Muscle layer of colon (tissue), 2 donors: Measurements from ENCODE around the gene ARHGEF38.
"Not testable (repeated sequence)": the region's sequence is repeated elsewhere in the genome, so short reads cannot be mapped to it uniquely, and the experiment has no call there.

Source experiments
- H3K27ac ChIP-seq: one replicate; pipeline ENCODE4 v1.7.0; 2013; ENCODE audit warnings: low read depth, mild to moderate bottlenecking, low read length, moderate library complexity
- H3K27me3 ChIP-seq, 2 donors: one replicate each; pipeline ENCODE4 v1.7.0; 2013; ENCODE audit warnings: low read length in 2 of 2, mild to moderate bottlenecking in 2 of 2; ENCODE audit not compliant: insufficient read depth in 2 of 2, control insufficient read depth in 1 of 2
- H3K36me3 ChIP-seq: one replicate; pipeline ENCODE4 v1.7.0; 2013; ENCODE audit warnings: mild to moderate bottlenecking, low read length; ENCODE audit not compliant: insufficient read depth
- H3K4me1 ChIP-seq: one replicate; pipeline ENCODE4 v1.7.0; 2013; ENCODE audit warnings: mild to moderate bottlenecking, low read length; ENCODE audit not compliant: insufficient read depth
- H3K4me3 ChIP-seq, 2 donors: one replicate each; pipeline ENCODE4 v1.7.0; 2013; ENCODE audit warnings: low read length in 2 of 2, low read depth in 1 of 2, mild to moderate bottlenecking in 1 of 2, moderate library complexity in 1 of 2
- H3K9ac ChIP-seq: one replicate; pipeline ENCODE4 v1.7.0; 2013; ENCODE audit warnings: low read length
- H3K9me3 ChIP-seq: one replicate; pipeline ENCODE4 v1.7.0; 2013; ENCODE audit warnings: mild to moderate bottlenecking, low read length
- donor health status: abdominal sarcoma.
- donor health status: Adenocarcinoma of cecum.

The ARHGEF38 gene

DNA sequence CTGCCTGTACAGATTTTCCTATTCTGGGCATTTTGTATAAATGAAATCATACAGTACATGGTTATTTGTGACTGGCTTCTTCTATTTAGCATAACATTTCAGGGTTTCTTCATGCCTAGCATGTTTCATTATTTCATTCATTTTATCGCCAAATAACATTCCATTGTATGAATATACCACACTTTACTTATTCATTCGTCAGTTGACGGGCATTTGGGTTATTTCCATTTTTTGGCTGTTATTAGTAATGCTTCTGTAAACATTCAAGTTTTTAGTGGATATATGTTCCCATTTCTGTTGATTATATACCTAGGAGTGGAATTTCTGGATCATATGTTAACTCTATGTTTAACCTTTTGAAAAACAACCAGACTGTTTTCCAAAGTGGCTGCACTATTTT, 108.6 kb downstream of the ARHGEF38 start:
- H3K4me3 ChIP-seq = no peak overlapping the region
- no peaks in the 10 kb centered on the region for H3K27me3 ChIP-seq

DNA sequence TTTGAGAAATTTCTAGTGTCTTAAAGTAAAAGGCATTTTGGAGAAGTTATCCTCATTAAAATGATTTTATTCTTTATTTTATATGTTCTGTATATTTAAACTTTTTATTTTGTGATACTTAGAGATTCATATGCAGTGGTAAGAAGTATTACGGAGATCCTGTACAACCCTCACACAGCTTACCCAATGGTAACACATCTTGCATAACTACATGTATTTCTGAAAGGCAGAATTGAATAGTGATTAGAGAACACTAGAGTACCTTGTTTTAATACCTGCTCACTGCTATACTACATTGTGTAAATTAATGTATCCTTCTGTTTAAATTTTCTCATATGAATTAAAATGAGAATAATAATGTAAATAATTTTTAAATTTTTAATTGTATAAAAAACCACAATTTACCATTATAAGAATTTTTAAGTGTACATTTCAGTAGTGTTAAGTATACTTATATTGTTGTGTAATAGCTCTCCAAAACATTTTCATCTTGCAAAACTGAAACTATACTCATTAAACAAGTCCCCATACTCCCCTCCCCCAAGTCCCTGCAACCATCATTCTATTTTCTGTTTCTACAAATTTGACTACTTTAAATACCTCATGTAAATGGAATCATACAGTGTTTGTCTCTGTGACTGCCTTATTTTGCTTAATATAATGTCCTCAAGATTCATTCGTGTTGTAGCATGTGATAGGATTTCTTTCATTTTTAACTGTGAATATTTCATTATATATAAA, 110.7 kb downstream of the ARHGEF38 start:
- no peaks in the 10 kb centered on the region for H3K4me1 ChIP-seq
- H3K4me3 ChIP-seq = no peak overlapping the region
- no peaks in the 10 kb centered on the region for H3K36me3 ChIP-seq
- no peaks in the 10 kb centered on the region for H3K27me3 ChIP-seq
- H3K9ac ChIP-seq = no peak overlapping the region
- H3K9me3 ChIP-seq = no peaks in the 10 kb centered on the region
- H3K27ac ChIP-seq = no peak overlapping the region

More for the DNA sequence above, 108.6 kb downstream of the ARHGEF38 start:
- no peaks in the 10 kb centered on the region for H3K4me1 ChIP-seq
- no peak overlapping the region for H3K27ac ChIP-seq
- H3K36me3 ChIP-seq = no peaks in the 10 kb centered on the region
- H3K9ac ChIP-seq = no peak overlapping the region
- H3K9me3 ChIP-seq = no peaks in the 10 kb centered on the region

DNA sequence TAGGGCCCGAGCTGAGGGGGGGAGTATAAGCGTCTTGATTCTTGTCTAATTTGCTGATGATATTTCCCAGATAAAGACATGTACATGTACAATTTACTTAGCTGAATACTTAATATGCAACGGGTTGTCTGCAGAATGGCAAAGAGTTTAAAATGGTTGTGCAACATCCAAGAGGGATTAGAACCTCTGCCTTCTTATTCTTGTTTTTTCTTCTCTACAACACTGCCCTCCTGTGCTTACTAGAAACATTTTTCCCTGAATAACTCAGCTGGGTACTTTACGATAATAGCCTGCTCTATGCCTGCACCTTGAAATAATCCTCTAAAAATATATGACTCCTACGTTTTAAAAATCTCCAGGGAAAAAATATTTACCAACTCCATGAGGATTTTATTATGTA, 114.3 kb downstream of the ARHGEF38 start:
- H3K27ac ChIP-seq = no peak overlapping the region
- H3K9me3 ChIP-seq = no peaks in the 10 kb centered on the region
- no peak overlapping the region for H3K9ac ChIP-seq
- H3K27me3 ChIP-seq = no peaks in the 10 kb centered on the region
- H3K36me3 ChIP-seq = no peaks in the 10 kb centered on the region
- H3K4me1 ChIP-seq = no peaks in the 10 kb centered on the region
- H3K4me3 ChIP-seq = no peak overlapping the region

DNA sequence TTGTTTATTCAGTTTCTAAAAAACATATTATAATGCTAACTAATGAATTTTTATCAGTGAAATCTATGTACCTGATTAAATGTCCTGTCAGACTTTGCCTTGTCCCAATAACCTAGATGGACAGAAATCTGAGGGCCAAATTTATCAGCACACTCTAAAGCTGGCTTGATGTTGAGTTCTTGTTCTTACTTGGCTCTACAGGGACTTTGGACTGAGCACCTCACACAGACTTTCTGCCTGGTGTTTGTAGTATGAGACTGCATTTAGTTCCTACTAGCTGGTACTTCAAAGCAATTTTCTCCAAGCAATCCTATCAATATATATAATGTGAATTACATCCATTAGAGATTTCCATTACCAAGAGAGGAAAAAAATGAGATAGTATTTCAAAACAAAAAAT, 118.3 kb downstream of the ARHGEF38 start:
- no peak overlapping the region for H3K27ac ChIP-seq
- H3K4me1 ChIP-seq = no peaks in the 10 kb centered on the region
- H3K36me3 ChIP-seq = no peaks in the 10 kb centered on the region
- no peak overlapping the region for H3K9ac ChIP-seq
- no peaks in the 10 kb centered on the region for H3K9me3 ChIP-seq
- no peaks in the 10 kb centered on the region for H3K27me3 ChIP-seq
- no peak overlapping the region for H3K4me3 ChIP-seq

DNA sequence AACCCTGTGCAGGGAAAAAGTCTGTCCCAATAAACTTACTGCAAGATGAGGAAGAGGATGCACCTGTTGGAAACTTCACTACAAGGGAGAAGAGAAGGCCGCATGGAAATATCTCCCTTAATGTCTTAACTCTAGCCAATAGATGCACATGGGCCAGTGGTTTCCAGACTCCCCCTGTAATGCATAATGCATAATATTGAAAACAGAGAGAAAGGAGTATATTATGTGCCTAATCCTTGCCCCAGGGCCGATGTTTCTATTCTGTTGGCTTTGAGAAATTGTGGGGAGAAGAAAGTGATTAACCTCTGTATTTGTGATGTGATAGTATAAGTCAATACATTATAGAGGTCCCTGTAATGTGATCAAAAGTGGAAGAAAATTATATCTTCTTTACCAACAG, 118.9 kb downstream of the ARHGEF38 start:
- no peak overlapping the region for H3K27ac ChIP-seq
- H3K27me3 ChIP-seq = no peaks in the 10 kb centered on the region
- no peaks in the 10 kb centered on the region for H3K9me3 ChIP-seq
- no peaks in the 10 kb centered on the region for H3K36me3 ChIP-seq
- no peaks in the 10 kb centered on the region for H3K4me1 ChIP-seq
- H3K4me3 ChIP-seq = no peak overlapping the region
- no peak overlapping the region for H3K9ac ChIP-seq

DNA sequence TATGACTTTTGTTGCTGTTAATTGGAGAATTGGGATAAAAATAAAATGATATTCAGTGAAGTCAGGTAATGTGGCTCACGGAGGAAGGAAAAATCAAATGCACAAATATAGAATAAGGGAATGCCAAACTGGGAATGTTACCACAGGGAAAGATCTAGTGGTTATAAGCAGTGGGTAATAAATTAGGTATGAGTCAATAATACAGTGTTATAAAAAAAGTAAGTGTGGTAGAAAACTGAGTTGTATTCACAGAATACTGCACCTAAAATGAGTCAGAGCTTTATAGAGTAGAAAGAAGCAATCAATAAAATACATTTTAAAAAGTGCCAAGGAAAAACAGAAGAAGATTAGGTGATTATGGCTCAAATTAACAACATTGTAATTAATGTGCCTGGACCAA, 121.6 kb downstream of the ARHGEF38 start:
- Histone ChIP-seq H3K4me1 (no peaks in the 10 kb centered on the region), H3K9ac (no peak overlapping the region), H3K27me3 (no peaks in the 10 kb centered on the region), H3K4me3 (no peak overlapping the region), H3K36me3 (no peaks in the 10 kb centered on the region), H3K9me3 (no peaks in the 10 kb centered on the region), H3K27ac (no peak overlapping the region)

DNA sequence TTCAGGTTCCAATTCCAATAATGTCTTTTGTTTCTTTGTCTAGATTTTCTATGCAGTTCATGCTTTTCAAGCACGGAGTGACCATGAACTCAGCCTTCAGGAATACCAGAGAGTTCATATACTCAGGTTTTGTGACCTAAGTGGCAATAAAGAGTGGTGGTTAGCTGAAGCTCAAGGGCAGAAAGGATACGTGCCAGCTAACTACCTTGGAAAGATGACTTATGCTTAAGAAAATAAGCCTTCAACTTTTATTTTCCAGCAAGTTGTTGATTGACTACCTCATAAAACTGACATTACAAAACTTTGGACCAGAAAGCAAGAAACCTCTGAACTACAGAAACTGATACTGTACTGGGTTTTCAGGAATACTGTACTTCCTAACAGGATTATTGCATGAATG, 125.3 kb downstream of the ARHGEF38 start:
- no peak overlapping the region for H3K9ac ChIP-seq
- no peaks in the 10 kb centered on the region for H3K9me3 ChIP-seq
- H3K4me3 ChIP-seq = no peak overlapping the region
- no peak overlapping the region for H3K27ac ChIP-seq
- H3K27me3 ChIP-seq = no peaks in the 10 kb centered on the region
- no peaks in the 10 kb centered on the region for H3K4me1 ChIP-seq
- H3K36me3 ChIP-seq = peaks cover 2% of the 10 kb centered on the region

DNA sequence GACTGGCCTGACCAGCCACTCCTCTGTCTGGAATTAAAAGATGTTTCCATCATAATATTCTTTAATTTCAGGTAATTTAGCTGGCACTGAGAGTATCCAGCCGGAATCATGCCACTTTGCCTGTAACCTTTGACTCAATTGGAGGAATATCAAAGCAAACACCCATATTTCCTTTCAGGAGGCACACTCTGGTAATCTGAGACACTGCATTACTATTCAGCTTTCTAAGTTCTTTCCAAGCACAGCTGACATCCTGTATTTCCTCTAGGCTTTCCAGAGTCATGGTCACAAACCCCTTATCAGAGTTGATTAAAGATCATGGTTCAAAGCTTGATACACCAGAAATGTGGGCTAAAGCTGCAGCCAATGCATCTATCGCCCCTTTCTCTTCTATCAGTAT, 126.8 kb downstream of the ARHGEF38 start:
- no peaks in the 10 kb centered on the region for H3K9me3 ChIP-seq
- no peaks in the 10 kb centered on the region for H3K27me3 ChIP-seq
- no peaks in the 10 kb centered on the region for H3K4me1 ChIP-seq
- no peak overlapping the region for H3K4me3 ChIP-seq
- no peak overlapping the region for H3K27ac ChIP-seq
- peaks cover 6% of the 10 kb centered on the region for H3K36me3 ChIP-seq
- no peak overlapping the region for H3K9ac ChIP-seq

DNA sequence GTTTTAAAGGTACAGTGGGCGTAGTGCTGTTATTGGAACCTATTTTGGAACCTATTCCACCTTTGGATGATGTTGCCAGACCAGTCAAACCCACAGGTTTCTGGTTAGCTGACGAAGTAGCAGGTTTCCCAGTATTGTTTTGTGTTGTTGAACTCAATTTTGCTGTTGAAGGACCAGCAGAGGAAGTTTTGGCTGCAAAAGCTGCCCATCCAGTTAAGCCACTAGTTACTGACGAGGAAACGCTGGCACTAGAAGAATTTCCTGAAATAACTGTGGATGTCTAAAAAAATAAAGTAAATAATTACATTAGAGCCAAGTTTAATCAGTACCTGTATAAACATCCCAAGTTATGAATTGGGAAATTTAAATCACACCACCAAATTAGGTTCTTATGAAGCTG, 130.6 kb downstream of the ARHGEF38 start:
- Histone ChIP-seq H3K4me3 (no peak overlapping the region), H3K9ac (no peak overlapping the region), H3K27me3 (no peaks in the 10 kb centered on the region), H3K36me3 (peaks cover 11% of the 10 kb centered on the region), H3K4me1 (no peaks in the 10 kb centered on the region), H3K9me3 (no peaks in the 10 kb centered on the region), H3K27ac (no peak overlapping the region)

DNA sequence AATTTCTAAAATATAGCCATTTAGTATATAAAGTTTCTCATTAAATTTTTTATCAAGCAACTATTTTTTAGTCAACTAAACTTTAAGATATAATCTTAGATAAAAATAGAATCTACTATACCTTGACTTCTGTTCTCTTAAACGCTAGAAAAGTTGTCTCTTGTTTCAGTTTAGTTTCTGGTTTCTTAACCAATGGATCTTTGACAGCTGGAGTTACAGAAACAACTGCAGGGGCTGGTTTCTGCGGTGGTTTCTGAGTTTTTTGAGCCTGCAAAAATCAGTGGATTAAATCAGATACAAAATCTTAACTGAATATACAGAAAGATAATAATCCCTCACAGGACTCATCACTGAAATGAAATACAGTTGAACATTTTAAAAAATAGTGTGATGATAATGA, 134.2 kb downstream of the ARHGEF38 start:
- Histone ChIP-seq H3K27me3 (no peaks in the 10 kb centered on the region), H3K9me3 (no peaks in the 10 kb centered on the region), H3K36me3 (peaks cover 34% of the 10 kb centered on the region), H3K4me3 (no peak overlapping the region), H3K9ac (no peak overlapping the region), H3K4me1 (no peaks in the 10 kb centered on the region), H3K27ac (no peak overlapping the region)

DNA sequence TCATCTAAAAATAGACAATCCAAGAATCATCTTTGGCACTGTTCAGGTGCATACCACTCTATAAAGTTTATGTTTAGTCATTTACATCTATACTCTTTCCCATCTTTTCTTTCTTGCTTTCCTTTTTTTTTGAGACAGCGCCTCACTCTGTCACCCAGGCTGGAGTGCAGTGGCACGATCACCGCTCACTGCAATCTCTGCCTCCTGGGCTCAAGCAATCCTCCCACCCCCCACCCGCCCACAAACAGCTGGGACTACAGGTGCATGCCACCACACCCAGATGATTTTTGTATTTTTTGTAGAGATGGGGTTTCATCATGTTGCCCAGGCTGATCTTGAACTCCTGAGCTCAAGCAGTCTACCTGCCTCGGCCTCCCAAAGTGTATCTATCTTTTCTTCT, 142.4 kb downstream of the ARHGEF38 start:
- not testable (repeated sequence) for H3K27ac ChIP-seq, H3K9me3 ChIP-seq, H3K4me1 ChIP-seq, H3K9ac ChIP-seq, H3K4me3 ChIP-seq, H3K27me3 ChIP-seq
- peaks cover 31% of the 10 kb centered on the region for H3K36me3 ChIP-seq

DNA sequence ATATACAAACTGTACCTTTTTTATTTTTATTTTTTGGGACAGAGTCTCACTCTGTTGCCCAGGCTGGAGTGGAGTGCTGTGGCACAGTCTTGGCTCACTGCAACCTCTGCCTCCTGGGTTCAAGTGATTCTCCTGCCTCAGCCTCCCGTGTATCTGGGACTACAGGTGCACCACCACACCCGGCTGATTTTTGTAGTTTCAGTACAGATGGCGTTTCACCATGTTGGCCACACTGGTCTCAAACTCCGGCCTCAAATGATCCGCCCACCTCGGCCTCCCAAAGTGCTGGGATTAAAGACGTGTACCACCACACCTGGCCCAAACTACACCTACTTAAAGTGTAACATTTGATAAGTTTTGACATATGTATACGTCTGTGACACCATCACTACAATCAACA, 143.4 kb downstream of the ARHGEF38 start:
- H3K27ac ChIP-seq, H3K9ac ChIP-seq, H3K4me1 ChIP-seq, H3K9me3 ChIP-seq, H3K27me3 ChIP-seq, H3K4me3 ChIP-seq: not testable (repeated sequence)
- H3K36me3 ChIP-seq = peaks cover 23% of the 10 kb centered on the region
